PFSK-1 (cell line): ENCODE results near the gene PTPRK.

Source experiments
- FOXP2 ChIP-seq: optimal IDR thresholded peaks from 2 replicates; pipeline ENCODE3; 2011; ENCODE audit warnings: borderline replicate concordance, control low read depth, inconsistent platforms; ENCODE audit not compliant: insufficient read depth; ENCODE audit errors: extremely low read length, extremely low read depth
- POLR2AphosphoS5 ChIP-seq: IDR thresholded peaks from 2 replicates; pipeline ENCODE4 v1.6.1; 2012; ENCODE audit warnings: low read depth, mild to moderate bottlenecking, control low read depth, low read length, moderate library complexity
- REST ChIP-seq, 2 experiments: IDR thresholded peaks; 2 replicates each; pipeline versions ENCODE4 v1.6.1 to v1.8.0; 2011 to 2012; ENCODE audit warnings: low read depth in 2 of 2, low read length in 2 of 2, control low read depth in 1 of 2, inconsistent platforms in 1 of 2, mild to moderate bottlenecking in 1 of 2, moderate library complexity in 1 of 2; ENCODE audit not compliant: insufficient read depth in 1 of 2
- SIN3A ChIP-seq: IDR thresholded peaks from 2 replicates; pipeline ENCODE4 v1.6.1; 2012; ENCODE audit warnings: mild to moderate bottlenecking, low read length, moderate library complexity, borderline replicate concordance; ENCODE audit not compliant: insufficient read depth
- TAF1 ChIP-seq: IDR thresholded peaks from 2 replicates; pipeline ENCODE4 v1.6.1; 2012; ENCODE audit warnings: low read length, control low read depth, borderline replicate concordance; ENCODE audit not compliant: insufficient read depth

Gene PTPRK

GRCh38 chr6:128152551-128152950 lies 367.8 kb downstream of the PTPRK start:
- TF ChIP-seq TAF1 (no peak), POLR2AphosphoS5 (no peak), FOXP2 (no peak), REST (IDR thresholded peaks at IDR 0.05; ENCODE audit: insufficient read depth in 1 of 2, low read depth in 2 of 2, low read length in 2 of 2) (no peak), SIN3A (no peak)

- TF ChIP-seq POLR2AphosphoS5 (no peak), TAF1 (no peak), REST (IDR thresholded peaks at IDR 0.05; ENCODE audit: insufficient read depth in 1 of 2, low read depth in 2 of 2, low read length in 2 of 2) (no peak), FOXP2 (no peak), SIN3A (no peak)
Measured at GRCh38 chr6:128150376-128150775, 370.0 kb downstream of the PTPRK start.

- TF ChIP-seq REST (IDR thresholded peaks at IDR 0.05; ENCODE audit: insufficient read depth in 1 of 2, low read depth in 2 of 2, low read length in 2 of 2): no peak
- no peak for TF ChIP-seq TAF1
- TF ChIP-seq SIN3A: no peak
- TF ChIP-seq FOXP2: no peak
- no peak for TF ChIP-seq POLR2AphosphoS5
Measured at GRCh38 chr6:128149796-128150195, 370.6 kb downstream of the PTPRK start.

GRCh38 chr6:128144320-128144719 lies 376.1 kb downstream of the PTPRK start:
- TF ChIP-seq FOXP2: no peak
- TF ChIP-seq POLR2AphosphoS5: no peak
- no peak for TF ChIP-seq REST (IDR thresholded peaks at IDR 0.05; ENCODE audit: insufficient read depth in 1 of 2, low read depth in 2 of 2, low read length in 2 of 2)
- TF ChIP-seq TAF1: no peak
- no peak for TF ChIP-seq SIN3A

- TF ChIP-seq SIN3A (no peak), POLR2AphosphoS5 (no peak), REST (IDR thresholded peaks at IDR 0.05; ENCODE audit: insufficient read depth in 1 of 2, low read depth in 2 of 2, low read length in 2 of 2) (no peak), TAF1 (no peak), FOXP2 (no peak)
Measured at GRCh38 chr6:128141932-128142331, 378.5 kb downstream of the PTPRK start.
